T-helper 17 cell (primary cell): Measurements from ENCODE around the gene SH3RF3. TPM values are rescaled to one million over a fixed set of nuclear protein-coding genes. Genes with fewer than 3 reads are reported as not detected.

Experiments used
- ATAC-seq: fragments of 150-1000 bp; cut with Tn5 transposase; 2 replicates; pipeline ENCODE4 v1.10.0; 2021; ENCODE audit warnings: mild to moderate bottlenecking, moderate library complexity
- DNase-seq, 3 donors: peaks; one replicate each; pipeline versions ENCODE4 v3.0.0 to v3.0.0-alpha.2; 2020 to 2021
- H3K9me3 ChIP-seq: one replicate; pipeline ENCODE4 v1.7.0; 2013; ENCODE audit warnings: low read length, mild to moderate bottlenecking; ENCODE audit not compliant: control insufficient read depth, poor library complexity, severe bottlenecking
- H3K27ac Mint-ChIP-seq: one replicate; pipeline ENCODE4 v1.8.0; 2022; ENCODE audit warnings: mild to moderate bottlenecking, moderate library complexity, mixed read lengths
- H3K27me3 Mint-ChIP-seq: one replicate; pipeline ENCODE4 v1.8.0; 2022; ENCODE audit warnings: mixed read lengths
- H3K36me3 Mint-ChIP-seq: one replicate; pipeline ENCODE4 v1.8.0; 2022; ENCODE audit warnings: low read depth, mixed read lengths
- H3K4me1 Mint-ChIP-seq: one replicate; pipeline ENCODE4 v1.8.0; 2022; ENCODE audit warnings: mild to moderate bottlenecking, mixed read lengths
- H3K4me3 Mint-ChIP-seq: one replicate; pipeline ENCODE4 v1.8.0; 2022; ENCODE audit warnings: mild to moderate bottlenecking, moderate library complexity, mixed read lengths
- total RNA-seq, 4 donors: library from RNA in 2 of 4; stranded (reverse) in 2 of 4; gene quantifications; one replicate each; pipeline ENCODE4 v1.2.3 and lab custom pipeline; 2022 to 2026

SH3RF3 gene
- total RNA-seq, 2 donors from 2014 or later = 0.16 to 0.27 TPM

DNA sequence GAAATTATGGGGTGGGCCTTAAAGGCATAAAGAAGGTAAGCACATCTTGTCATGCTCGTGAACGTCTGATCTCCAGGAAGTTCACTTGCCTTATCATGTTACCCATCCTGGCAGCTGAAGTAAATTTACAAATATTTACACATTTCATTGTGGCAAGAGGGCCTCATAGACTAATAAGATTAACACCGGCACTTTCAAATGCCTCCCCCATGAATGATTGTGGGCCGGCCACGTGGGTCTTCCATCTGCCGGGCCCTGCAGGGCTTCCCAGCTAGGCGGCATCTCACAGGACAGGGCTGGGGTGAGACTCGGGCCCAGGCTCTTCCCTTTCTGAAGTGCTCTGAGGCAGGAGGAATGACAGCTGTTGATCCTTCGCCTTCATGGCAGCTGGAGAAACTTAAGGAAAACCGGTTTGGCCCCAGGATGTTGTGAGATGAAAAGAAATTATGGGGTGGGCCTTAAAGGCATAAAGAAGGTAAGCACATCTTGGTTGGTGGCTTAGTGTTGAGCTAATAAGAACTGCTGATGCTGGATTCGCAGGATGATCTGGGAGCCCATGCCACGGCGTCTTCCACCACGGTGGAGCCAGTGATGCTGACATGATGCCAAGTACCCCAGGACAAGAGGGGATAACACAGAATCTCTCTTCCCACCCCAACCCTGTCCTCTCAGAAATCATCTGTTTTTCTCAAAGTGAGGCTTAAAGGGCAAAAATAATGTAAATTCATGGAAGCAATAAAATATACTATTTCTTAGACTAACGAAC lies 308.5 kb downstream of the SH3RF3 start:
- H3K36me3 Mint-ChIP-seq = no peaks in the 10 kb centered on the region
- DNase-seq (no peak), ATAC-seq (no peak)
- no peaks in the 10 kb centered on the region for H3K4me1 Mint-ChIP-seq
- H3K9me3 ChIP-seq = peaks cover 3% of the 10 kb centered on the region
- no peak overlapping the region for H3K4me3 Mint-ChIP-seq
- no peak overlapping the region for H3K27ac Mint-ChIP-seq
- H3K27me3 Mint-ChIP-seq = peaks cover 11% of the 10 kb centered on the region

DNA sequence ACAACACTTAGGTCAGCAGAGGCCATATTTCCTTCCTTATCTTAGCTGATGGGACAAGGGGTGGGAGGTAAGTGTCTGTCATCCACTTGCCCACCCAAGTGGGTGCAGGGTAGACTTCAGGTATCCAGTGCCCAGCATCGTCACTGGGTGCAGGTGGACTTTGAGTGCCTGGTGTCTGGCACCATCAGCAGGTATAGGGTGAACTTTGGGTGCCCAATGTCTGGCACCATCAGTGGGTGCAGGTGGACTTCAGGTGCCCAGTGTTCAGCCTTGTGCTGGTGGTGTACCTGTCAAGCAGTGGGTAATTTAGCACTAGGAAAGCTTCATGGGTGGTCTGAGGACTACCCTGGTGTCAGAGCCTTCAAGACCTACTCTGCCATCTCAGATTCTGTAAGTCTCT lies 309.1 kb downstream of the SH3RF3 start:
- H3K27ac Mint-ChIP-seq = no peak overlapping the region
- no peak for ATAC-seq

DNA sequence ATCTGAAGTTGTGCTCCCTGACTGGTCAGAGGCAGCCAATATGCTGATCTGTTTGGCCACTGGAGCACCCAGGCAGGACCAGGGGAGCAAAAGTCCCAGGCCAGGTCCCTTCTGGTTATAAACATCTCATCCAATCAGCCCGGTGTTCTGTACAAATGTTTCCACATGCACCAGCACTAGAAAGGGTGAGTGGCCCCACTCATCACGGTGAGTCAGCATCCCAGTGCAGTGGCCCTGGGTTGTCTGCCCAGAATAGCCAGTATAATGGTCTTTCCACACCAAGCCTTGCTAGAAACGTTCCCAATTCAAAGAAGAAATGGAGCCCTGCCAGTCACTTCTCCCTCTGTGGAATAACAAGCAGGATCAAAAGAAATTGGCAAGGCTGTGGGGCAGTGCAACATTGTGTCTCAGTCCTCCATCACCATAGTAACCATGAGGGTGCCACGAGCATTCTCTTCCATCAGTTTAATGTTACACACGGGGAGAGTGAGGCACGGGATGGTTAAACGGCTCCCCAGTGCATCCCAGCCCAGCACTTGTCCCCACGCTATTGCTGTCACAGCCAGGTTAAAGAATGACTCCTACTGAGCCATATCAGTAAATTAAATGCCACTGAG lies 309.9 kb downstream of the SH3RF3 start:
- DNase-seq (no peak), ATAC-seq (no peak)
- Mint-ChIP-seq H3K27ac (no peak overlapping the region), H3K27me3 (peaks cover 11% of the 10 kb centered on the region), H3K36me3 (no peaks in the 10 kb centered on the region), H3K4me3 (no peak overlapping the region), H3K4me1 (no peaks in the 10 kb centered on the region)
- peaks cover 3% of the 10 kb centered on the region for H3K9me3 ChIP-seq

More for the DNA sequence above, 309.1 kb downstream of the SH3RF3 start:
- Mint-ChIP-seq H3K36me3 (no peaks in the 10 kb centered on the region), H3K4me3 (no peak overlapping the region), H3K27me3 (peaks cover 11% of the 10 kb centered on the region), H3K4me1 (no peaks in the 10 kb centered on the region)
- peaks cover 3% of the 10 kb centered on the region for H3K9me3 ChIP-seq
- no peak for DNase-seq

DNA sequence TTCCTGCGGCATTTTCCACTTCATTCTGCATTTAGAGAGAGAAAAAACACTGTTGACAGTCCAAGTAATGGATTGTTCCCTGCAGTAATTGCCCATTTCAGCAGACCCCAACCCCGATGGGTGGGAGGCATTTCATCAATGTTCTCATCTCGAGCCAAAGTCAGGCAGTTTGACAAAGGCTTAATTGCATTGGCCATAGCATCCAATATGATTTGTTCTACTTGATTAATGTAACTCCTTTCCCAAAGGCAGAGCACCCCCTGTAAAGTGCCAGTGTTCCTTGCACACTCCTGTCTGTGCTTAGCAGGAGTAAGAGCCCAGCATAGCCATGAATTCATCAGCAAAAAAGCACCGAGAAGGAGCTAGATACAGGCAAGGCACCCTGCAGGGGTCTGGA lies 310.4 kb downstream of the SH3RF3 start:
- Mint-ChIP-seq H3K27me3 (peaks cover 9% of the 10 kb centered on the region), H3K4me1 (no peaks in the 10 kb centered on the region), H3K4me3 (no peak overlapping the region), H3K36me3 (no peaks in the 10 kb centered on the region), H3K27ac (no peak overlapping the region)
- H3K9me3 ChIP-seq = peaks cover 3% of the 10 kb centered on the region
- ATAC-seq (no peak), DNase-seq (no peak)

DNA sequence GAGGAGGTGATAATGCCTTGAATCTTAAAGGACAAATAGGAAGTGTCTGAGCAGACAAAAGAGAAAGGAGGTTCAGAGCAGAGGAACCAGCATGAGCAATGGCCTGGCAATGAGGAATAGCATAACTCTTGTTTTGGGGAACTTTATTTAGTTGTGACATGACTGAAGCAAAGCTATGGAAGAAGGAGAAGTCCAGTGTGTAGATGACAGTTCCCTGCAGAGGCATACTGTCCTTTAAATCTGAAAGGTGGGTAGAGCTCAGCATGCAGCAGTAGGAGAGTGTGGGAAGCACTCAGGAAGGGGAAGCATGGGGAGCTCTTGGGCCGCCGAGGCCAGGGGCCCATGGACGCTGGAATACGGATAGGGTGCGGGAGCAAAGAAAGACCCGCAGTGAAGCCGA lies 311.0 kb downstream of the SH3RF3 start:
- Mint-ChIP-seq H3K4me1 (no peaks in the 10 kb centered on the region), H3K4me3 (no peak overlapping the region), H3K27me3 (peaks cover 6% of the 10 kb centered on the region), H3K27ac (no peak overlapping the region), H3K36me3 (no peaks in the 10 kb centered on the region)
- DNase-seq = no peak
- peaks cover 3% of the 10 kb centered on the region for H3K9me3 ChIP-seq
- ATAC-seq = no peak

DNA sequence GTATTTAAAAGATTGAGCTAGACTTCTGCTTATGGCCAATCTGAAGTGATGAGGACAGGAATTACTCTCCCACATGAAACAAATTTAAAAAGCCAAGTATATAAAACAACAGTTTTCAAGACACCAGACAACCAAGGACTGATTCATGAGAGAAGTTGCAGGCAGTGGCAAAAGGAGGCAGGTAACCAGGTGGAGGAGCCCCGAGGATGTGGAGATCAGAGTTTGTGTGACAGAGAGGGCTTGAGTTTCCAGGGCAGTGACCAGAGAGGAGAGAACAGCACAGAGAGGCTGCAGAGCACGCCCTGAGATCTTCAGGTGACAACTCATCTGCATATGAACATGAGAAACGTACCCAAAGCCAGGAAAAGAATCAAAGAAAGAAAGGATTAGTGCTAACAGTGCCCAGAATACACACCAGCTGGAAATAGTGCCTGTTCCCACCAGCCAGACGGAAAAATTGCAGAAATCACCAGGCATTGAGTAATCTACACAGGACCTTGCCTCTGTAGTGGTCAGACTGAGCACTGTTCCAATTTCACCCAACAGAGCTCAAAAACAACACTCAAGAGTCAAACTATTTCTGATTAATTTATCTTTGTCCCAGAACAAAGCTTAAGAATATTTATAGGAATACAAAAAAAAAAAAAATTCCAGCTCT lies 311.6 kb downstream of the SH3RF3 start:
- H3K36me3 Mint-ChIP-seq = no peaks in the 10 kb centered on the region
- no peaks in the 10 kb centered on the region for H3K4me1 Mint-ChIP-seq
- H3K4me3 Mint-ChIP-seq = no peak overlapping the region

DNA sequence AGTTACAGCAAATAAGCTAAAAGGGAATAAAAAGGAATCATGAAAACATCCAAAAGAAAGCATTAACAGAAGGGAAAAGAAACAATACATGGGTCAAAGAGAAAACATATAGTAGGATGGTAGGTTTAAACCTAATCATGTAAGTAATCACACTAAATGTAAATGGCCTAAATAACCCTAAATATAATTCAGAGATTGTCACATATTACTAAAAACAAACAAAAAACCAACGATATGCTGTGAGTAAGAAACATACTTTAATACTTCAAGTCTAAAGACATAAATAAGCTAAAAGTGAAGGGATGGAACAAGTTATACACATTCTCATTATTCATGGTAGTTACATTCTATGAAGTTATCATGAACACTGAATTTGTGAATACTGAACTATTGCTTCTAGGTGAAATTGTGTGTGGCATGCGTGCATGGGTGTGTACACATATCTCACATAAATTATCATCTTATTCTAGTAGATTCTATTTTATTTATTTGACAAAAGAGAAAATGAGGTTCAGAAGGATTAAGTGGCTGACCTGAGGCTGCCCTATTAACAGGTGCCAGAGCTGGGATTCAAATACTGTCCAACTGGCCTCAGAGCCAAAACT lies 313.8 kb downstream of the SH3RF3 start:
- Mint-ChIP-seq H3K27ac (no peak overlapping the region), H3K36me3 (no peaks in the 10 kb centered on the region), H3K4me1 (no peaks in the 10 kb centered on the region), H3K4me3 (no peak overlapping the region), H3K27me3 (peaks cover 6% of the 10 kb centered on the region)
- H3K9me3 ChIP-seq = peaks cover 3% of the 10 kb centered on the region
- no peak for DNase-seq
- no peak for ATAC-seq

More for the DNA sequence above, 311.6 kb downstream of the SH3RF3 start:
- no peak overlapping the region for H3K27ac Mint-ChIP-seq
- ATAC-seq = no peak
- H3K27me3 Mint-ChIP-seq = peaks cover 6% of the 10 kb centered on the region
- DNase-seq = no peak
- peaks cover 3% of the 10 kb centered on the region for H3K9me3 ChIP-seq

DNA sequence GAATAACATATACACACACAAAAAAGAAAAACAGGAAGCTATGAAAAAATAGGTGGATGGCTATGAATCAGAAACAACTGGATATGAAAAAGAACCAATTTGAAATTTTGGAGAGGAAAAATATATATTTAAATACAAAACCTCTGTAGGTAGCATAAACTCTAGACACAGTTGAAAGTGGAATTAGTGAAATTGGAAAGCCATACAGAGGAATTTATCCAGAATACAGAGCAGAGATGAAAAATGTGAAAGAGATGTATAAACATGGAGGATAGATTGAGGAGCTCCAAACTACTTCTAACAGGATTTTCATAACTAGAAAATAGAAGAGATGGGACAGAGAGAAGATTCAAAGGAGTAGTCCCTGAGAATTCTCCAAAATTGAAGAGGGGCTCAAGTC lies 315.9 kb downstream of the SH3RF3 start:
- H3K27me3 Mint-ChIP-seq = no peaks in the 10 kb centered on the region
- H3K27ac Mint-ChIP-seq = no peak overlapping the region
- H3K4me3 Mint-ChIP-seq = no peak overlapping the region
- DNase-seq (no peak), ATAC-seq (no peak)
- H3K4me1 Mint-ChIP-seq = no peaks in the 10 kb centered on the region
- no peaks in the 10 kb centered on the region for H3K36me3 Mint-ChIP-seq
- peaks cover 3% of the 10 kb centered on the region for H3K9me3 ChIP-seq

DNA sequence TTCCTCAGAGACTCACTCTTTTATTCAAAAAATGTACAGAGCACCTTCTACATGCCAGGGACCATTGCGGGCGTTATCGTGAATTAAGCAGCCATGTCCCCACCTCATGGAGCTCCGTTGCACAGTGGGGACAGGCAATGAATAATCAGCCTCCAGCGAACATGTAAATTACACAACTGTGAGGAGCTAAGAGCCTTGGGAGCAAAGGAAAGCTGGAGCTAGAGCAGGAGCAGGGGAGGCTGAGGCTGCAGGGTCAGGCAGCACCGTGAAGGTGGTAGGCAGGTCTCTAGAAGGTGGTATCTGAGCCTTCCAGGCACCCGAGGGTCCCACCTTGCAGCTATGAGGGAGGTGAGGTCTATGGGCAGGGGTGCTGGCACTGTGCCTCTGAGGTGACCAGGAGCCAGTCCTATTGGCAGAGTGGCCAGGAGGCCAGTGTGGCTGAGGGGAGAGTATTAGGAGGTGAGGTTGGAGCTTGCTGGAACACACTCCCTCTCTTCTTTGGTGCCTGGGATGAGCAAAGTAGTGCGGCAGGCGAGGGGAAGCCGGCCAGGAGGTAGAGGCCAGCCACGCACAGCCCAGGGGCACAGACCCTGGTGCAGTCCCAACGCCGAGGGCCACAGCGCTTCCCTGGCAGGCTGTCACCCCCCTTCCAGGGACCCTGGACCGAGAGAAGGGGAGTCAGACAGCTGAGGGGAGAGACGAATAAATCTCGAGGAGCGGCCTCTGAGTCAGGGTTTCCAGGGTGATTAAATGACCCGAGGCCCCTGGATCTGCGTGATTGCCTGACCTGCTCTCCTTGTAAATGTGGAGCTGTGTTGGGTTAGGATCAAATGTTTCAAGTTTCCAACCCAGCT lies 317.5 kb downstream of the SH3RF3 start:
- no peak overlapping the region for H3K27ac Mint-ChIP-seq
- DNase-seq (no peak), ATAC-seq (no peak)
- H3K4me1 Mint-ChIP-seq = no peaks in the 10 kb centered on the region
- no peaks in the 10 kb centered on the region for H3K36me3 Mint-ChIP-seq
- no peak overlapping the region for H3K4me3 Mint-ChIP-seq
- H3K9me3 ChIP-seq = no peaks in the 10 kb centered on the region
- H3K27me3 Mint-ChIP-seq = peaks cover 6% of the 10 kb centered on the region

DNA sequence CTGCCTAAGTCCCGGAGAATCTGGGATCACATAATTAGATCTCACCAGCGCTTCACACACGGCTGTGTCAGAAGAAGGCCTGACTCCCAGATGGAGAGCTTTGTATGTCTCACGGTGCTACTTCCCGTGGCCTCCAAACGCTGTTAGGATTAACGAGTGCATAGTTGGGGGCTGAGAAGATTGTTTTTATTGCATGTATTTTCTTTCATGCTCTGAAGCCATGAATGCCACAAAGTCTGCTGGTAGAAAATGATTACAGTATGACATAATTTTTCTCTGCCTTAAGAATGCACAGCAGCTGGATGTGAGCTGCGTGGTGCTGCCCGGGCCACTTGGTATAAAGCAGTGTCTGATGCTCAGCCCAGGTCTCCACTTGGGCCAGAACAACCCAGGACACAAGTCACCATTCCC lies 318.3 kb downstream of the SH3RF3 start:
- ATAC-seq = no peak
- no peak overlapping the region for H3K4me3 Mint-ChIP-seq
- H3K27ac Mint-ChIP-seq = no peak overlapping the region
- peaks cover 14% of the 10 kb centered on the region for H3K27me3 Mint-ChIP-seq
- H3K36me3 Mint-ChIP-seq = no peaks in the 10 kb centered on the region
- DNase-seq = no peak
- H3K4me1 Mint-ChIP-seq = no peaks in the 10 kb centered on the region
- H3K9me3 ChIP-seq = no peaks in the 10 kb centered on the region

DNA sequence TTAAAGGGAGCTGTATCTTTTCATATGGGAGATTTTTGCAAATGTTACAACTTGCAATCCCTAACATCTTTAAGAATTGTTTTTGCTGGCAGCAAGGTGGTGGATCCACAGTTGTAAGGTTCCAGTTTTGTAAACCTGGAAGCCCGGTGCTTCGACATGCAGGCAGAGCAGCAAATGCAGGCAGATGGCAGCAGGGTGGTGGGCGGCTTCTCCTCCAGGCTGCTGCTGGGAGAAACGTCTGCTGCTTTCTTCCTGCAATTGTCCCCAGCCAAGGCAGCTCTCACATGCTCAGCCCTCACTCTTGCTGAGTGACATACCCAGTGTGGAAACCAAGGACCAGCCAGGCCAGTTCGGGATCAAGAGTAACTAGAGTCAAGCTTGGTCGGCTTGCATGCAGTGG lies 318.8 kb downstream of the SH3RF3 start:
- DNase-seq (no peak), ATAC-seq (no peak)
- no peak overlapping the region for H3K27ac Mint-ChIP-seq
- H3K9me3 ChIP-seq = no peaks in the 10 kb centered on the region
- peaks cover 14% of the 10 kb centered on the region for H3K27me3 Mint-ChIP-seq
- no peak overlapping the region for H3K4me3 Mint-ChIP-seq
- H3K4me1 Mint-ChIP-seq = no peaks in the 10 kb centered on the region
- no peaks in the 10 kb centered on the region for H3K36me3 Mint-ChIP-seq

DNA sequence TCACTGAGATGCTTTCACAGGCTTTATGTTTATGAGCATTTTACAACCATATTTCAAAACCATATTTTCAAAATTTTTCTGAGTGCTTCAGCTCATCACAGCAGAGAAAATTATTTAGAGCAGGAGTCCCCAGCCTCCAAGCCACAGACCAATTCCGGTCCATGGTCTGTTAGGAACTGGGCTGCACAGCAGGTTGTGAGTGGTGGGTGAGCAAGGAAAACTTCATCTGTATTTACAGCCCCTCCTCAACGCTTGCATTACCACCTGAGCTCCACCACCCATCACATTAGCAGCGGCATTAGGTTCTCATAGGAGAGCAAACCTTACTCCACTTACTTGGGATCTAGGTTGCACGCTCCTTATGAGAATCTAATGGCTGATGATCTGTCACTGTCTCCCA lies 319.2 kb downstream of the SH3RF3 start:
- no peak overlapping the region for H3K27ac Mint-ChIP-seq
- no peak overlapping the region for H3K4me3 Mint-ChIP-seq
- no peaks in the 10 kb centered on the region for H3K36me3 Mint-ChIP-seq
- no peak for ATAC-seq
- no peak for DNase-seq
- no peaks in the 10 kb centered on the region for H3K4me1 Mint-ChIP-seq
- peaks cover 14% of the 10 kb centered on the region for H3K27me3 Mint-ChIP-seq
- no peaks in the 10 kb centered on the region for H3K9me3 ChIP-seq
